Measurements from ENCODE around the gene ALOXE3. TPM values are rescaled to one million over a fixed set of nuclear protein-coding genes. Genes with fewer than 3 reads are reported as not detected.
A peak's percentile ranks its signal among the peaks of the same experiment; 100 is the strongest.

The ALOXE3 gene
- total RNA-seq: not detected

GRCh38 chr17:8117980-8118768, at the start of gene ALOXE3:
Gene ALOXE3 (minus strand): TSS chr17:8118514. CDS start chr17:8117990, 524 bp downstream.
- ATAC-seq (no peak), DNase-seq (ENCODE audit: low spot score) (no peak)

- DNase-seq (ENCODE audit: low spot score) (no peak), ATAC-seq (no peak)
Measured at GRCh38 chr17:8167526-8167925, 49.2 kb upstream of the ALOXE3 start.

- no peak for DNase-seq (ENCODE audit: low spot score)
- ATAC-seq: no peak
Measured at GRCh38 chr17:8166731-8167130, 48.4 kb upstream of the ALOXE3 start.

GRCh38 chr17:8164815-8165131, 46.5 kb upstream of the ALOXE3 start:
- no peak for ATAC-seq
- DNase-seq (ENCODE audit: low spot score): no peak

- ATAC-seq: peak; percentile 41
- no peak for DNase-seq (ENCODE audit: low spot score)
Measured at GRCh38 chr17:8163978-8164814, 45.9 kb upstream of the ALOXE3 start.

- ATAC-seq: peak; percentile 74
- peak; percentile 83 for DNase-seq (ENCODE audit: low spot score)
Measured at GRCh38 chr17:8162997-8163977, 45.0 kb upstream of the ALOXE3 start.

GRCh38 chr17:8162233-8162996, 44.1 kb upstream of the ALOXE3 start, which contains the start of gene VAMP2:
Gene VAMP2 (minus strand): TSS chr17:8162948. CDS start chr17:8162879, 69 bp downstream.
- peak; percentile 57 for ATAC-seq
- peak; percentile 81 for DNase-seq (ENCODE audit: low spot score)

GRCh38 chr17:8161289-8162232, 43.2 kb upstream of the ALOXE3 start:
- no peak for DNase-seq (ENCODE audit: low spot score)

GRCh38 chr17:8160741-8161221, 42.5 kb upstream of the ALOXE3 start:
- ATAC-seq: no peak
- no peak for DNase-seq (ENCODE audit: low spot score)

More at GRCh38 chr17:8161289-8162232, 43.2 kb upstream of the ALOXE3 start:
- ATAC-seq: no peak

- DNase-seq (ENCODE audit: low spot score) (no peak), ATAC-seq (no peak)
Measured at GRCh38 chr17:8160224-8160577, 41.9 kb upstream of the ALOXE3 start.

GRCh38 chr17:8159459-8160223, 41.3 kb upstream of the ALOXE3 start:
- no peak for DNase-seq (ENCODE audit: low spot score)

GRCh38 chr17:8159032-8159400, 40.7 kb upstream of the ALOXE3 start:
- DNase-seq (ENCODE audit: low spot score): no peak
- no peak for ATAC-seq

More at GRCh38 chr17:8159459-8160223, 41.3 kb upstream of the ALOXE3 start:
- ATAC-seq: no peak

GRCh38 chr17:8158267-8159031, 40.1 kb upstream of the ALOXE3 start:
- DNase-seq (ENCODE audit: low spot score): peak; percentile 94
- ATAC-seq: peak; percentile 44

GRCh38 chr17:8156246-8156992, 38.1 kb upstream of the ALOXE3 start:
- ATAC-seq (peak; percentile 59), DNase-seq (ENCODE audit: low spot score) (peak; percentile 100)

- DNase-seq (ENCODE audit: low spot score): no peak
Measured at GRCh38 chr17:8155996-8156245, 37.6 kb upstream of the ALOXE3 start.

GRCh38 chr17:8155231-8155995, 37.1 kb upstream of the ALOXE3 start:
- DNase-seq (ENCODE audit: low spot score) (peak; percentile 54), ATAC-seq (no peak)

More at GRCh38 chr17:8155996-8156245, 37.6 kb upstream of the ALOXE3 start:
- ATAC-seq: no peak
